NCI-H1048 (cell line): ENCODE results near the gene TPCN1.

ENCODE experiments used
- DNase-seq: peaks from one replicate; lab custom pipeline; 2025; lab: John Stamatoyannopoulos, UW

Gene TPCN1

DNA sequence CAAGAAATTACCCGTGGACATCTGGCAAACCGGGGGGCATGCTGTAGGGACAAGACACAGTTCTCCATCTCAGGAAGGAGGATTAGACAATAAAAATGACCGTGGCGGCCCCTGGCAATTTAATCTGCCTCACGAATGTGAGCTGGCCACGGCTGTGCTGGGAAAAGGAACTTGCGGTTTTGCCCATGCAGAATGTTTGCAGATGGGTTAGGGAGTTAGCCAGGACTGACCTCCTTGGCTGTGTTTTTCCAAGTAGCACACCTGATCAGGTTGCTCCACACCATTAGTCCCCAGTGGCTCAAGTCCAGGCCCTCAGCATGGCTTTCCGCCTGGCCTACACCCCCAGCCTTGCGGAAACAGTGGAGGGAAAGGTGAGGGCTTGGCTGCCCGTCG, 20.8 kb downstream of the TPCN1 start:
- DNase-seq, result no peak

DNA sequence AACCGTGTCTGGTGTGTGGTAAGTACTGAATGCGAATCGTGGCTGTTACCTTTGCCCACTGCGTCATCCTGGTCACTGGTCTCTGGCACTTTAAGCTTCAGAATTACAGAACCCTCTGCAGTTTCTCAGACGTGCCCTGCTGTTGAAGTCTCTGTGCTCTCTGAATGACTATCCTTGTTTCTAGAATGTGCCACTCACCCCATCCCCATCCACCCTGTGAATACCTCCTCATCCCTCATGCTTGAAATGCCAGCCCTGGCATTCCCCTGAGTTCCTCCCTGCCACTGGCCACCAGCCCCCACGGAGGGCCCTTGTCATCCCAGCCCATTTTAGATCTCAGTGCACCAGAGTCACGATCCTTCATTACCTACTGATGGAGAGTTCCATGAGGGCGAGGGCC, 21.3 kb downstream of the TPCN1 start:
- no peak for DNase-seq

DNA sequence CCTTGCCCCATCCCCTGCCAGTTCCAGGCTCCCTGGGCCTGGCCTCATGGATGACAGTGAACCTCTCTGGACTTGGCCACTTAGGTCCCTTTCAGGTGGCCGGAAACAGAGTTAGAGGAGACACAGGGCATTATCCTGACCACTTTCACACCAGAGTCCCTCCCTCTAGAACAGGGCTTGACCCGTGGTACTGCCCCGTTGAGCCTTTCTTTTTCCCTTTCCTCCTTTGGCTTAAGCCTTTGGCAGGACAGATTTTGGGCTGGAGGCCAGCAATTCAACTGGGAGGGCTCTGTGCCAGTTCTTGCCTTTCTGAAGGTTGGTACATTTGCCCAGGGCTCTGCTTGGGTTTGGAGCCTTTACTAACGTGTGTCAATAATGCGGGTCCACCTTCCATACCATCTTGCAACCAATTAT, 22.8 kb downstream of the TPCN1 start:
- DNase-seq, result no peak

- DNase-seq, result no peak
These were observed 23.3 kb downstream of the TPCN1 start for GRCh38 chr12:113244478-113244958.

DNA sequence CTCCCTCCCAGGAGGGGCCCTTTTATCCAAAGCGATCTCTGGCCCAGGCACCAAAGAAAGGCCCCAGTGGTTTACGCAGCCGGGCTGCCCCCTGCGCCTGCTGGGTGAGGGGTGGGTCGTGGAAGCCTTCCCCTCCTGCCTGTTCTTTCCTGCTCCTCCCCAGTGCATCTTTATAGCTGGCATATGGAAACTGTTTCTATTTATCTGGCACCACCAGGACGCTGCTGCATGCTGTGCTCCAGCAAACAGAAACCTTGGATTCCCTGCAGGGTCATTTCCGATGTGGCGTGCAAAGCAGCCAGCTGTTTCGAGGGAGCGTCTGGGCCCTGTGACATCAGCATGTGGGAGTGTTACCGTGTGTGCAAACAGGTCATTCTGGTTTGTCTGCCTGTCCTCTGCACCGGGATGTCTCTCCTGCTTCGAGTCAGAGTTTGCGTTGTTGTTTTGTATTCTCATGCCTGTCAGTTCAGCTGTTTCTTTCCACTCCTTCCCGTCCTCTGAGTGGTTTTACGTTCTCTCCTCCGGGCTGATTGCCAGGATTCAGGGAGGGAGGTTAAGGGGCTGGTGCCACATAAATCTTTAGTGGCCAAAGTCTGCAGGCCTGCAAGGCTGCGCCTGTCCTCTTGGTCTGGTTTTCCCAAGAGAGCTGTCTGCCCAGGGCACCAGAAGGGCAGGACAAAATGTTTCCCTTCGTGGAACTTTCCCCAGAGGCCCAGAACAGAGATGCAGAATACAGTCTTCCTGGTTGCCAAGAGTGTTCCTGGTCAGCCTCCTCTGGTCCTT, 24.6 kb downstream of the TPCN1 start:
- DNase-seq, result peak; percentile 68

DNA sequence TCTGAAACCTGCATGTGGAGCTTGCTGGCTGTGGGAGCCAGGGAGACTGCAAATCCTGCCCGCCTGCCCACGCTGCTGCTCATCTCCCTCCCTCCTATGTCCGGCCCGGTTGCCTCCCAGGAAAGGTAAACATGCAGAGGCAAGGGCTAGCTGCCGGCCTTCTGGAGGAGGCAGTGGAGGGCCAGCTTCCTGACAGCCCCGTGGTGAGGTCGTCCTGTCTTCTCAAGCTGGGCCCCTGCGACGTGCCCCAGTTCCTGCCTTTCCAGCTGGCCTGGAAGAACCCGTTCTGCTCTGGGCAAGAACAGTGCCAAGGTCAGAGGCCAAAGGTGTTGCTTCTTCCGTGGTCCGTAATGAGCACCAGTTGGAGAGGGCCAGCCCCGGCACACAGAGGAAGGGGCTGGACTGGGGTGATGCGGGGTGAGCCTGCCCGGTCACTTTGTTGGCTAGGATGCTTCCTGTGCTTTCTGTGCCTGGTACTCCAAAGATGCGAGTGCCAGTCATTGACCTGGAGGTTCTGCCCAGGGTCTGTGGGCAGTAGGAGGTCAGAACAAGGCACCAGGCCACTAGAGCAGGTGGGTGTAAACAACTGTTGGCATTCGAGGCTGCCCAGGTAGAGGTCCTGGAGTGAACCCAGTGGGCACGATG, 25.3 kb downstream of the TPCN1 start:
- DNase-seq, result no peak

- no peak for DNase-seq
These were observed 26.1 kb downstream of the TPCN1 start for GRCh38 chr12:113247123-113248050.

DNA sequence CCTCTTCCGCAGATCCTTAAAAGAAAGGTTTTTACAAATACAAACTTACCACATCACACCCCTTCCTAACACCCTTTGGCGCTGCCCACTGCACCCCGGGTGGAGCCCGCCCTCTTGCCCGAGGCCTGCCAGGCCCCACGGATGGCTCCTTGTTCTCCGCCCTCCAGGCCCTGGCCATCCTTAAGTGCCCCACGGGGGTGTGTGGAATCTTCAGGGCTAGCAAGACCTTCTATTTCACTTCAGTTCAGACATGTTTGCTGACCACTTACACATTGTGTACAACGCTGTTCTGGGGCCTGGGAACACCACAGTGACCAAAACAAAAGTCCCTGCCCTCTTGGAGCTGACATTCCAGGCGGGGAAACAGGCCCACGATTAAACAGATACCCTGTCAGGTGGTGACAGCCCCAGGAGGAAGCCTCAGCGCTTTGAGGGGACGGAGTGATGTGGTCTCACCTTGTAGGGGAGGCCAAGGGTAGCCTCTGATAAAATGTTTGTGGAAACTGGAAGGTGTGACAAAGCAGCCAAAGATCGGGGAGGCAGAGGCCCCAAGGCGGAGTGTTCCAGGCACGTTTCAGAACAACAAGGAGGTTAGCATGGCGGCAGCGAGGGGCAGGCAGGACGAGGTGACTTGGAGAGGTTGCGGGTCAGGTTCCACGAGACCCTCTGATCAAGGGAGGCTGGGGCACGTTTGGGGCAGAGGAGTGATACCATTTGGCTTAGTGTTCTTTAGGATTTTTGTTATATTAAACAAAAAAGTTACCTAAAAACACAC, 27.0 kb downstream of the TPCN1 start:
- DNase-seq, result no peak

DNA sequence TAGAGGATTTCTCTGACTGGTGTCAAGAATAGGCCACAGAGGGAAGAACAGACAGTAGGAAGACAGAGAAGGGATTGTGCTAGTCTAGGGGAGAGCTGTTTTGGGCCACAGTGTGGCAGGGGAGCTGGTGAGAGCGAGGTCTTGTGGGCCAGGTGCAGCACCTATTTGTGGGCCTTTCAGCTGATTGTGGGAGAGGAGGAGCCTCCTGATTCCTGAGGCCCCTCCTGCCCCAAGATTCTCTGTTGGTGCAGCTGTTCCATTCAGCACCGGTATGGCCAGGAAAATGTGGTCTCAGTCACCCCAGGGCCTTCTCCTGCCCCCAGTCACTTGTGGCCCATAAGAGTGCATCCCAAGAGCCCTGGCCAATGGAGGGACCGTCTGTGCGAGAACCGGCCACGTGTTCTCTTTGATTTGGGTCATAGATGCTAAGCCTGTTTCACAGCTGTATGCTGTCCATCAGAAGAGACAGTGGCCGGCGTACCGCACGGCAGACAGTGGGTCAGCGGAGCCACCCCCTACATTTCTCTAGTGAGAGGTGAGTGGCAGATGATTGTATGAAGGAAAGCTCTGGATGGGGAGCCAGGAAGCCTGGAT, 27.7 kb downstream of the TPCN1 start:
- DNase-seq, result no peak

- no peak for DNase-seq
These were observed 28.3 kb downstream of the TPCN1 start for GRCh38 chr12:113249546-113249945.

- no peak for DNase-seq
These were observed 28.8 kb downstream of the TPCN1 start for GRCh38 chr12:113250045-113250444.

DNA sequence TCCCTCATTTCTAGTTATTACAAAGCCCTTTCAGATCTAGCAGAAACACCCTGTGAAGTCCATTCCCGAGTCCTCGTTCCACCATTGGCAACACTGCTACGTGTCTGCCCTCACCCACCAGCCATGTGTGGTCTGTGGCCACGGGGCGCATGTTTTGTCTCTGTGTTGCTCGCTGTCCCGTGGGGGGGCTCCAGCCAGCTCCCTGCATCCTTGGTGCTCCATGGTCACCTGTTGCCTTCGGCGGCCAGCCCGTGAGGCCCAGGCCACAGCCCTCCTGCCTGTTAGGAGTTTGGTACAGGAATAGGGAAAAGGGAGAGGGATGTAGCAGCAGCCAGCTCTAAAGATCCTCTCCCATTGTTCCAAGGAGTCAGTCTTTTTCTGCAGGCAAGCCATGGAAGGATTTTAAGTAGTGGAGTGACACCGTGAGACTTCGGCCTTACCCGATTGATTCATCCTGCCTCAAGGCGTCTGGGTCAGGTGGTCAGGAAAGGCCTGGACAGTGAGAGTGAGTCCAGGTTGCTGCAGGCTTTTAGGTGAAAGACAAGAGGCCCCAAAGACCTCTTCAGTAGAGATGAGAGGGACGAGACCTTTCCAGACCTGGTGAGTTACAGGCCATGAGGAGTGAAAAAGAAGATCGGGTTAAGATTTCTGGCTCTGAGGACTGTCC, 30.3 kb downstream of the TPCN1 start:
- no peak for DNase-seq

- no peak for DNase-seq
These were observed 31.2 kb downstream of the TPCN1 start for GRCh38 chr12:113252494-113252893.

DNA sequence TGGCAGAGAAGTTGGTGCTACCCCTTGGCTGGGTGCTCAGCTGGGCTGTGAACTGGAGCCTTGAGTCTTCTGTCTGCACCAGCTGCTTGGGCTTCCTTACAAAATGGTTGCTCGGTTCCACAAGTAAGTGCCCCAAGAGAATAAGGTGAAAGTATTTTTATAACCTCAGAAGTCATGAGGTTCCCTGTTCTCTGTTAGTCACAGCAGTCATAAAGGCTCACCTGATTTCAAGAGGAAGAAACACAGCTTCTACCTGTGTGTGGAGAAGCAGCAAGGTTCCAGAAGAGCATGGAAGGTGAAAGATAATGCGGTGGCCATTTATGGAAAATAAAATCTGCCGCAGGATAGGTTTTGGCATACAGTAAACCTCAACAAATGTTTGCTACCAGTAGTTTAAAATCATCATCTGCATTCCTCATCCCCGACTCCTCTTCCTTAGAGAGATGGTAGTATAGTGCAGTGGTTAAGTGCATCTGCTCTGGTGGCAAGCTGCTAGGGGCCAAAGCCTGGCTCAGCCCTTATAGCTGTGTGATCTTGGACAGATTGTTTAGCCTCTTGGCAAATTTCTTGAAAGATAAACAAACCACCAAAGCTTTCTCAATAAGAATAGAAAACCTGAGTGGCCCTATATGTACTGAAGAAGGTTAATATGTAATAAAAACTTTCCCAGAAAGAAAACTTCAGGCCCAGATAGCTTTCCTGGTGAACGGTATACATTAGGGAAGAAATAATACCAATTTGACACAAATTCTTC, 32.4 kb downstream of the TPCN1 start:
- DNase-seq, result no peak

- DNase-seq, result no peak
These were observed 33.0 kb downstream of the TPCN1 start for GRCh38 chr12:113254298-113254697.

GRCh38 chr12:113257564-113257963, 36.3 kb downstream of the TPCN1 start:
- DNase-seq, result no peak

DNA sequence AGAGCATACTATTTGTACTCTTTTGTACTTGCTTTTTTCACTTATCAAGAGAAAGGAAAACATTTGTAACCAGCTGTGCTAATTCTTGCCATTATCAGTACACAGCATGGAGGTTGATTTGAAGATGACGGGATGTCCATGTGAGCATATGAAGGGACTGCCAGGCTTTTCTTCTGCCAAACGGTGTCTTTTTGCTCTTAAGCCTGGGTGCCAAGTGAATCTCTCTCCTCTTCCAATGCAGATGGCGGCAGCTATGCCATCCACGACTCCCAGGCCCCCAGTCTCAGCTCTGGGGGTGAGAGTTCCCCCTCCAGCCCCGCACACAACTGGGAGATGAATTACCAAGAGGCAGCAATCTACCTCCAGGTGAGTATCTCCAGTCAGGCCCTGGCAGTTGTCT, 38.9 kb downstream of the TPCN1 start:
- no peak for DNase-seq

- DNase-seq, result no peak
These were observed 39.5 kb downstream of the TPCN1 start for GRCh38 chr12:113260636-113261300.

GRCh38 chr12:113261847-113262470, 40.7 kb downstream of the TPCN1 start:
- no peak for DNase-seq
